ENCODE measurements around the gene TMEM238L. TPM values are rescaled to one million over a fixed set of nuclear protein-coding genes. Genes with fewer than 3 reads are reported as not detected.

The TMEM238L gene
- total RNA-seq, 2 experiments from 2014 or later, result not detected

DNA sequence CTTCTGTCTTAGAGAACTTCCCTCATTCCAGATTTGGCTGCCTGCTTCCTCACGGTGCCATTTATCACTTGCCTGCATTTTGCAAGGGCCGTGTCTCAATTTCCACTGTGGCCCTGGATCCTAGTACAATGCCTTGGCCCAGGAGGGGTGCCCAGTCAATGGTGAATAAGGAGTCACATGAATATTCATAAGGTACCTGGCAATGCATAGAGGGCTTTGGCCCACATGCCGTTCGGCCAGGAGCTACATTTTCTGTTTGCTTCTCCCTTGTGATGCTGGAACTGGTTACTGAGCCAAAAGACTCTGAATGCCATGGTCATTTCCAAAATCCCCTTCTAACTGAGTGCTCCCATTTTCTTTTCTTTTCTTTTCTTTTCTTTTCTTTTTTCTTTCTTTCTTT lies 38.8 kb upstream of the TMEM238L start:
- POLR2A ChIA-PET, result interaction anchor here (1.1 kb wide), 1 partner anchor 43 kb away, joined by 3 read pairs; no protein-coding TSS in a partner anchor
- H3K27me3 Mint-ChIP-seq, result no peaks in the 10 kb centered on the region
- TF ChIP-seq, protein P1, sequence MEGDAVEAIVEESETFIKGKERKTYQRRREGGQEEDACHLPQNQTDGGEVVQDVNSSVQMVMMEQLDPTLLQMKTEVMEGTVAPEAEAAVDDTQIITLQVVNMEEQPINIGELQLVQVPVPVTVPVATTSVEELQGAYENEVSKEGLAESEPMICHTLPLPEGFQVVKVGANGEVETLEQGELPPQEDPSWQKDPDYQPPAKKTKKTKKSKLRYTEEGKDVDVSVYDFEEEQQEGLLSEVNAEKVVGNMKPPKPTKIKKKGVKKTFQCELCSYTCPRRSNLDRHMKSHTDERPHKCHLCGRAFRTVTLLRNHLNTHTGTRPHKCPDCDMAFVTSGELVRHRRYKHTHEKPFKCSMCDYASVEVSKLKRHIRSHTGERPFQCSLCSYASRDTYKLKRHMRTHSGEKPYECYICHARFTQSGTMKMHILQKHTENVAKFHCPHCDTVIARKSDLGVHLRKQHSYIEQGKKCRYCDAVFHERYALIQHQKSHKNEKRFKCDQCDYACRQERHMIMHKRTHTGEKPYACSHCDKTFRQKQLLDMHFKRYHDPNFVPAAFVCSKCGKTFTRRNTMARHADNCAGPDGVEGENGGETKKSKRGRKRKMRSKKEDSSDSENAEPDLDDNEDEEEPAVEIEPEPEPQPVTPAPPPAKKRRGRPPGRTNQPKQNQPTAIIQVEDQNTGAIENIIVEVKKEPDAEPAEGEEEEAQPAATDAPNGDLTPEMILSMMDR (IDR thresholded peaks at IDR 0.05), result no peak
- H3K4me3 Mint-ChIP-seq, result no peak overlapping the region
- CTCF ChIA-PET, result interaction anchor here (3.6 to 3.8 kb wide), 3 partner anchors 70 to 196 kb away, joined by 31 to 36 read pairs (median 33); no protein-coding TSS in a partner anchor
- intact Hi-C loops (cut with micrococcal nuclease), result no loop called here
- DNase-seq (no peak), ATAC-seq (no peak)
- H3K36me3 Mint-ChIP-seq (ENCODE audit: low read depth), result no peaks in the 10 kb centered on the region
- no peaks in the 10 kb centered on the region for H3K9me3 Mint-ChIP-seq
- H3K27ac Mint-ChIP-seq, result no peak overlapping the region
- H3K4me1 Mint-ChIP-seq (ENCODE audit: low read depth), result peaks cover 7% of the 10 kb centered on the region

DNA sequence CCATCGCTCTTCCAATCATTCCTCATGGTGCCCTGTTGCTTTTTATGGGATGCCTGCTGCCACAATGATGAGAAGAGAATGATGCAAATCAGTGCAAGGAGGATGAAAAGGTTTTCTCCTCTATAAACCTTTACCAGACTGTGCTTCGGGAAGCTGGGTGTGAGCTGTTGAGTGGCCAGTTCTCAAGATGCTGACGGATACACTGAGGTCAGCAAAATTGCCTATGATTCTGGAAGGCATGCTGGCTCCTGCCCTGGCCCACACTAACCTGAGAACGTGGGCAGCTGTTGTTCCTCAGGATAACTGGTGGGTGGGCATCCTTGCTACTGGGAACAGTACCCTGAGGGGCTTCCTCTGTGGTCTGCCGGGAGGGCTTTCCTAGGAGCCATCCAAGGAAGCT lies 34.8 kb upstream of the TMEM238L start:
- Mint-ChIP-seq H3K9me3 (no peaks in the 10 kb centered on the region), H3K27ac (no peak overlapping the region), H3K36me3 (ENCODE audit: low read depth) (no peaks in the 10 kb centered on the region), H3K4me1 (ENCODE audit: low read depth) (no peaks in the 10 kb centered on the region), H3K4me3 (no peak overlapping the region), H3K27me3 (no peaks in the 10 kb centered on the region)
- no peak for ATAC-seq
- TF ChIP-seq, protein P1 (IDR thresholded peaks at IDR 0.05), result no peak
- POLR2A ChIA-PET, result no interaction called here
- intact Hi-C loops (cut with micrococcal nuclease), result no loop called here
- DNase-seq, result no peak
- CTCF ChIA-PET, result interaction anchor here (1.0 to 2.5 kb wide), 3 partner anchors 102 to 192 kb away, joined by 3 to 7 read pairs (median 3); no protein-coding TSS in a partner anchor

DNA sequence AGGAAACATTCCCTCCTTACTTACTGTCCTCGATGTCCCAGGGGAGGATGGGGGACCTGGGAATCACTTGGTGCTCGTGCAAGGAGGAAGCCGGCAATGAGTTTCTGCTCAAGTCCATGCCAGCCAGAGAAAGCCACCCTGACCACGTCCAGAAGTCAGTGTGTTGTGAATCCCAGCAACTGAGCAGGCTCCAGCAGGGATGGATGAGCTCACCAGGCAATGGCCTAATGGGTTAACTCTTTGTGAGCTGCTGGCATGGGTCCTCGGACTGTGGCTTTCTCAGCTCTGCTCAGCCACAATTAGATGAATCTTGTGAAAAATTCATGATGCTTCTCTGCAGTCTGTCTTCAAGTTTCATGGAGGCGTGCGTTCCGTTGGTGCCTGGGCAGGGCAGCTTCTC lies 34.0 kb upstream of the TMEM238L start, which contains the start of gene PIRT:
Gene PIRT (minus strand): TSS at position 167 of the 400 bp plus-strand sequence. CDS start 12,442 bp downstream, outside the sequence.
- ATAC-seq (no peak), DNase-seq (no peak)
- POLR2A ChIA-PET, result no interaction called here
- CTCF ChIA-PET, result interaction anchor here (2.5 kb wide), 1 partner anchor 101 kb away, joined by 7 read pairs; no protein-coding TSS in a partner anchor
- no peaks in the 10 kb centered on the region for H3K27me3 Mint-ChIP-seq
- H3K9me3 Mint-ChIP-seq, result no peaks in the 10 kb centered on the region
- H3K36me3 Mint-ChIP-seq (ENCODE audit: low read depth), result no peaks in the 10 kb centered on the region
- TF ChIP-seq, protein P1 (IDR thresholded peaks at IDR 0.05), result no peak
- no peaks in the 10 kb centered on the region for H3K4me1 Mint-ChIP-seq (ENCODE audit: low read depth)
- no peak within 1 kb of the TSS for H3K27ac Mint-ChIP-seq
- no peak within 1 kb of the TSS for H3K4me3 Mint-ChIP-seq
- intact Hi-C loops (cut with micrococcal nuclease), result no loop called here

DNA sequence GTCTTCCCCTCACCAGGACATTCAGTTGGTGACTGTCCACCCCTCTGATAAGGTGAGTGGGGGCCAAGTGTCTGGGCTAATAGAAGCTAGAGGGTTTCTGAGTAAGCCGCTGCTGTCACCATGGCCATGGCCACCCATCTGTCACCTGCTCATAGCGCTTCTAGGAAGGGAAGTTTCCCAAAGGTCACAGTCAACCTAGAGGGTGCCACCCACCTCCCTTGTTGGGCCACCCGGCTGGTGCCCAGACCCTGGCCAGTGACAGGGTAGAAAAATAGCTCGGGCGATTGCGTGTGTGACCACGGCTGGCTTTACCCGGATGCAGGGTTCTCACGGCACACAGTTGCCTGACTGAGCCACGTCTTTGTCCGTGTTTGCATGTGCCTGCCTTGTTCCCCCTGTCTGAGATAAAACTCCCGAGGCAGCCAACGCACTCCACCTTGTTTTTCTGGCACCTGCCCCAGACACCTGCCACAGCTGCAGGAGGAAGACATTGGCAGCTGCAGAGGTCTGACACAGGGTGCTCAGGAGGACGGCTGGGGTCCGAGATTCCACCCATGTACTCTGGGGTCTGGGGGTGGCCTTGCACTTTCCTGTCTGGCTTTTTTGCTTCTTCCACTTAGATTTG lies 33.2 kb upstream of the TMEM238L start:
- ChIA-PET CTCF (interaction anchor here (1.0 to 2.5 kb wide), 3 partner anchors 8 to 190 kb away, joined by 3 to 7 read pairs (median 4); no protein-coding TSS in a partner anchor), POLR2A (no interaction called here)
- Mint-ChIP-seq H3K4me3 (no peak overlapping the region), H3K27ac (no peak overlapping the region), H3K4me1 (ENCODE audit: low read depth) (no peaks in the 10 kb centered on the region), H3K36me3 (ENCODE audit: low read depth) (no peaks in the 10 kb centered on the region), H3K27me3 (no peaks in the 10 kb centered on the region), H3K9me3 (no peaks in the 10 kb centered on the region)
- DNase-seq, result no peak
- intact Hi-C loops (cut with micrococcal nuclease), result no loop called here
- TF ChIP-seq, protein P1 (IDR thresholded peaks at IDR 0.05), result no peak
- no peak for ATAC-seq

DNA sequence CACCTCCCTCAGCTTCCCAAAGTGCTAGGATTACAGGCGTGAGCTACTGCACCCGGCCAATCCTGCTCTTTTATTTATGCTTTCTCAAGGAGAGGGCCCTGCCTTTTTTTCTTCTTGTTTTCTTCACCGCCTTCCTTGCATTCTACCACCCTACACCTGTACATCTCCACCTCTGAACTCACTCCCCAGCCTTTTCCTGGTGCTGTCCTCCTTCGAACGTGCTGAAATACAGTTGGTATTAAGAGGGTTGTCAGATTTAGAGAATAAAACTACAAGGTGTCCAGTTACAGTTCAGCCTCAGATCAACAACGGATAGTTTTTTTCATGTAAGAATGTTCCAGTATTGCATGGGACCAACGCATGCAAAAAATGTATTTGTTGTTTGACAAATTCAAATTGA lies 32.2 kb upstream of the TMEM238L start:
- H3K9me3 Mint-ChIP-seq, result no peaks in the 10 kb centered on the region
- intact Hi-C loops (cut with micrococcal nuclease), result no loop called here
- DNase-seq (no peak), ATAC-seq (no peak)
- H3K36me3 Mint-ChIP-seq (ENCODE audit: low read depth), result no peaks in the 10 kb centered on the region
- no peak overlapping the region for H3K27ac Mint-ChIP-seq
- TF ChIP-seq, protein P1 (IDR thresholded peaks at IDR 0.05), result no peak
- ChIA-PET POLR2A (no interaction called here), CTCF (interaction anchor here (1.0 to 1.5 kb wide), 3 partner anchors 8 to 189 kb away, joined by 3 to 5 read pairs (median 4); no protein-coding TSS in a partner anchor)
- H3K27me3 Mint-ChIP-seq, result no peaks in the 10 kb centered on the region
- H3K4me1 Mint-ChIP-seq (ENCODE audit: low read depth), result no peaks in the 10 kb centered on the region
- no peak overlapping the region for H3K4me3 Mint-ChIP-seq

Measured in activated CD8-positive, alpha-beta T cell treated with anti-CD3 and anti-CD28 coated beads for 36 hours (primary cell).